Natural killer cell (primary cell): ENCODE results near the gene DRC7. TPM values are rescaled to one million over a fixed set of nuclear protein-coding genes. Genes with fewer than 3 reads are reported as not detected.
A peak's percentile ranks its signal among the peaks of the same experiment; 100 is the strongest.

Source experiments
- ATAC-seq, 3 donors: fragments of 150-1000 bp in 2 of 3; fragments of 200-7000 bp in 1 of 3; cut with Tn5 transposase; 1 replicate in 1 of 3; 2 replicates in 2 of 3; pipeline ENCODE4 v1.10.0; 2021; ENCODE audit warnings: mild to moderate bottlenecking in 2 of 3, moderate library complexity in 2 of 3
- DNase-seq, 2 donors: peaks; one replicate each; pipeline versions ENCODE4 v3.0.0 to v3.0.0-alpha.2; 2013 to 2021; ENCODE audit warnings: mixed read lengths in 1 of 2
- H3K27ac ChIP-seq: one replicate; pipeline ENCODE4 v1.5.1; 2013; ENCODE audit warnings: mild to moderate bottlenecking, low read length
- H3K27me3 ChIP-seq: one replicate; pipeline ENCODE4 v1.6.1; 2013; ENCODE audit warnings: low read length; ENCODE audit not compliant: control insufficient read depth, insufficient read depth
- H3K36me3 ChIP-seq: one replicate; pipeline ENCODE4 v1.6.1; 2013; ENCODE audit warnings: low read length; ENCODE audit not compliant: control insufficient read depth, insufficient read depth
- H3K4me1 ChIP-seq: one replicate; pipeline ENCODE4 v1.6.1; 2013; ENCODE audit warnings: low read length; ENCODE audit not compliant: control insufficient read depth, insufficient read depth
- H3K4me3 ChIP-seq: one replicate; pipeline ENCODE4 v1.5.1; 2013; ENCODE audit warnings: low read length
- H3K9me3 ChIP-seq: one replicate; pipeline ENCODE4 v1.6.1; 2013; ENCODE audit warnings: low read length; ENCODE audit not compliant: control insufficient read depth, insufficient read depth
- H3K27ac Mint-ChIP-seq, 2 donors: one replicate each; pipeline ENCODE4 v1.8.0; 2022; ENCODE audit warnings: mild to moderate bottlenecking in 2 of 2, mixed read lengths in 2 of 2, moderate library complexity in 1 of 2
- H3K27me3 Mint-ChIP-seq, 2 donors: one replicate each; pipeline ENCODE4 v1.8.0; 2022; ENCODE audit warnings: low read depth in 2 of 2, mixed read lengths in 2 of 2
- H3K36me3 Mint-ChIP-seq: one replicate; pipeline ENCODE4 v1.8.0; 2022; ENCODE audit warnings: mixed read lengths
- H3K4me1 Mint-ChIP-seq, 2 donors: one replicate each; pipeline ENCODE4 v1.8.0; 2022; ENCODE audit warnings: mixed read lengths in 2 of 2
- H3K4me3 Mint-ChIP-seq: one replicate; pipeline ENCODE4 v1.8.0; 2022; ENCODE audit warnings: mild to moderate bottlenecking, moderate library complexity, mixed read lengths
- H3K9me3 Mint-ChIP-seq, 2 donors: one replicate each; pipeline ENCODE4 v1.8.0; 2022; ENCODE audit warnings: mixed read lengths in 2 of 2
- CTCF ChIP-seq: fragments of 200-600 bp; IDR thresholded peaks from one replicate; pipeline ENCODE4 v1.8.0; 2022; ENCODE audit warnings: antibody characterized with exemption
- WGBS: methylation state at CpG from one replicate; pipeline ENCODE4 v1.1.7; 2013; ENCODE audit warnings: missing lambda C conversion rate; ENCODE audit not compliant: insufficient coverage; 5-methylcytosine and 5-hydroxymethylcytosine counted together
- intact Hi-C: fragments of 100-400 bp; cut with micrococcal nuclease; formaldehyde crosslinking; loops from one replicate; pipeline ENCODE4 v1.14.2; 2022
- total RNA-seq, 4 donors: library from RNA; stranded (reverse); fragments of 120-200 nt in 1 of 4; gene quantifications; one replicate each; pipeline versions ENCODE4 v1.2.3 to v1.2.4, GENCODE V29; 2013 to 2022

DRC7 gene
- total RNA-seq, 3 donors from 2014 or later (not counting 1 experiment from before 2014, with no cell fraction given) = 0.33 TPM; not detected in 2

- H3K27ac ChIP-seq = no peak overlapping the region
- intact Hi-C loops = loop anchor here (2.0 kb wide), 1 partner anchor 73 kb away; no protein-coding TSS in a partner anchor
- Mint-ChIP-seq H3K27ac (peak overlapping the region in 1 of 2 donors; percentile 66), H3K4me3 (no peak overlapping the region), H3K36me3 (no peaks in the 10 kb centered on the region), H3K4me1 (peaks cover 0 to 18% of the 10 kb centered on the region in 2 donors), H3K27me3 (no peaks in the 10 kb centered on the region), H3K9me3 (no peaks in the 10 kb centered on the region)
- DNase-seq (no peak), ATAC-seq (no peak)
- no peaks in the 10 kb centered on the region for H3K36me3 ChIP-seq
- no peaks in the 10 kb centered on the region for H3K4me1 ChIP-seq
- no peaks in the 10 kb centered on the region for H3K9me3 ChIP-seq
- H3K27me3 ChIP-seq = no peaks in the 10 kb centered on the region
- H3K4me3 ChIP-seq = no peak overlapping the region
- 83% methylated on average over 12 of the region's 17 CpGs for WGBS
- no peak for TF ChIP-seq CTCF
These were observed 27.0 kb downstream of the DRC7 start for GRCh38 chr16:57721356-57722209.

GRCh38 chr16:57722210-57722499 lies 27.5 kb downstream of the DRC7 start:
- Histone ChIP-seq H3K36me3 (no peaks in the 10 kb centered on the region), H3K27me3 (no peaks in the 10 kb centered on the region), H3K9me3 (no peaks in the 10 kb centered on the region), H3K4me3 (no peak overlapping the region), H3K27ac (no peak overlapping the region), H3K4me1 (no peaks in the 10 kb centered on the region)
- Mint-ChIP-seq H3K27ac (peak overlapping the region in 1 of 2 donors; percentile 66), H3K4me1 (peaks cover 0 to 18% of the 10 kb centered on the region in 2 donors), H3K27me3 (no peaks in the 10 kb centered on the region), H3K9me3 (no peaks in the 10 kb centered on the region), H3K36me3 (no peaks in the 10 kb centered on the region), H3K4me3 (no peak overlapping the region)
- no peak for TF ChIP-seq CTCF
- intact Hi-C loops = no loop called here
- 97% methylated on average over 2 of the region's 2 CpGs for WGBS
- DNase-seq (no peak), ATAC-seq (no peak)

- 82% methylated on average over 11 of the region's 11 CpGs for WGBS
- Histone ChIP-seq H3K27me3 (no peaks in the 10 kb centered on the region), H3K4me3 (no peak overlapping the region), H3K4me1 (no peaks in the 10 kb centered on the region), H3K9me3 (no peaks in the 10 kb centered on the region), H3K27ac (no peak overlapping the region), H3K36me3 (no peaks in the 10 kb centered on the region)
- Mint-ChIP-seq H3K36me3 (no peaks in the 10 kb centered on the region), H3K4me3 (no peak overlapping the region), H3K27me3 (no peaks in the 10 kb centered on the region), H3K4me1 (peaks cover 0 to 18% of the 10 kb centered on the region in 2 donors), H3K27ac (no peak overlapping the region), H3K9me3 (no peaks in the 10 kb centered on the region)
- no peak for TF ChIP-seq CTCF
- intact Hi-C loops = no loop called here
- no peak for DNase-seq
- ATAC-seq = no peak
These were observed 28.0 kb downstream of the DRC7 start for GRCh38 chr16:57722651-57723050.

GRCh38 chr16:57723170-57723569 lies 28.6 kb downstream of the DRC7 start:
- TF ChIP-seq CTCF = no peak
- Mint-ChIP-seq H3K36me3 (no peaks in the 10 kb centered on the region), H3K9me3 (no peaks in the 10 kb centered on the region), H3K4me3 (no peak overlapping the region), H3K4me1 (peaks cover 0 to 18% of the 10 kb centered on the region in 2 donors), H3K27ac (no peak overlapping the region), H3K27me3 (no peaks in the 10 kb centered on the region)
- H3K27ac ChIP-seq = no peak overlapping the region
- H3K36me3 ChIP-seq = no peaks in the 10 kb centered on the region
- no peak for DNase-seq
- H3K27me3 ChIP-seq = no peaks in the 10 kb centered on the region
- intact Hi-C loops = no loop called here
- 88% methylated on average over 7 of the region's 7 CpGs for WGBS
- no peaks in the 10 kb centered on the region for H3K4me1 ChIP-seq
- ATAC-seq = no peak
- H3K4me3 ChIP-seq = no peak overlapping the region
- no peaks in the 10 kb centered on the region for H3K9me3 ChIP-seq
